DND-41 (cell line): ENCODE results near the gene ATG9B.

Source experiments
- ATAC-seq: fragments of 200-7000 bp; cut with Tn5 transposase; 3 replicates; pipeline ENCODE4 v1.9.1; 2021; ENCODE audit warnings: low read depth; ENCODE audit not compliant: insufficient read depth
- DNase-seq: peaks from one replicate; pipeline ENCODE4 v3.0.0-alpha.2; 2020
- H2AFZ ChIP-seq: 2 replicates; pipeline ENCODE4 v1.6.0; 2012; ENCODE audit warnings: low read depth, low read length
- H3K27ac ChIP-seq: 2 replicates; pipeline ENCODE4 v1.5.1; 2012; ENCODE audit warnings: low read length, inconsistent platforms
- H3K27me3 ChIP-seq: fragments of 200-600 bp; sonication (generic); 2 replicates; pipeline ENCODE4 v1.6.0; 2012; ENCODE audit warnings: low read length, mild to moderate bottlenecking, inconsistent platforms; ENCODE audit not compliant: insufficient read depth, poor library complexity
- H3K36me3 ChIP-seq: 2 replicates; pipeline ENCODE4 v1.5.1; 2012; ENCODE audit warnings: low read length, inconsistent platforms; ENCODE audit not compliant: insufficient read depth
- H3K4me1 ChIP-seq: 2 replicates; pipeline ENCODE4 v1.5.1; 2012; ENCODE audit warnings: mild to moderate bottlenecking, low read length; ENCODE audit not compliant: insufficient read depth
- H3K4me2 ChIP-seq: 2 replicates; pipeline ENCODE4 v1.6.0; 2012; ENCODE audit warnings: mild to moderate bottlenecking, moderate library complexity, low read length, inconsistent platforms; ENCODE audit not compliant: insufficient read depth
- H3K4me3 ChIP-seq, 2 experiments: fragments of 200-600 bp in 1 of 2; shearing (Covaris generic) in 1 of 2; 2 replicates each; pipeline ENCODE4 v1.5.1; 2012 to 2016; ENCODE audit warnings: inconsistent platforms in 2 of 2, low read length in 2 of 2, mild to moderate bottlenecking in 2 of 2, low read depth in 1 of 2, moderate library complexity in 1 of 2
- H3K79me2 ChIP-seq: 2 replicates; pipeline ENCODE4 v1.6.0; 2012; ENCODE audit warnings: low read length, inconsistent platforms; ENCODE audit not compliant: insufficient read depth
- H3K9ac ChIP-seq: 2 replicates; pipeline ENCODE4 v1.6.0; 2012; ENCODE audit warnings: low read depth, mild to moderate bottlenecking, inconsistent platforms, low read length, moderate library complexity
- H3K9me3 ChIP-seq: 2 replicates; pipeline ENCODE4 v1.5.1; 2012; ENCODE audit warnings: low read length, moderate library complexity, mild to moderate bottlenecking, inconsistent platforms; ENCODE audit not compliant: insufficient read depth, severe bottlenecking
- H4K20me1 ChIP-seq: 2 replicates; pipeline ENCODE4 v1.6.0; 2012; ENCODE audit warnings: low read length; ENCODE audit not compliant: insufficient read depth
- CTCF ChIP-seq: IDR thresholded peaks from 2 replicates; pipeline ENCODE4 v1.5.1; 2012; ENCODE audit warnings: borderline replicate concordance, low read length, moderate library complexity, mild to moderate bottlenecking; ENCODE audit not compliant: poor library complexity, severe bottlenecking; ENCODE audit errors: extremely low read depth
- EZH2 ChIP-seq: IDR thresholded peaks from 3 replicates; pipeline ENCODE4 v1.6.1; 2012; ENCODE audit warnings: borderline replicate concordance, low read depth, mild to moderate bottlenecking, moderate library complexity, low read length, inconsistent platforms; ENCODE audit not compliant: severe bottlenecking

ATG9B gene

GRCh38 chr7:151047976-151048815 is 23.9 kb upstream of the ATG9B start, which contains the start of gene ASIC3:
TSS of gene ASIC3 (plus strand) at chr7:151048531. CDS start at chr7:151048886, 355 bp downstream.
- H3K4me3 ChIP-seq, result no peak within 1 kb of the TSS
- no peak within 1 kb of the TSS for H3K4me2 ChIP-seq
- H3K9me3 ChIP-seq, result no peaks in the 10 kb centered on the region
- H3K4me1 ChIP-seq, result peaks cover 20% of the 10 kb centered on the region
- H3K27me3 ChIP-seq, result no peaks in the 10 kb centered on the region
- no peak within 1 kb of the TSS for H2AFZ ChIP-seq
- no peak within 1 kb of the TSS for H3K9ac ChIP-seq
- DNase-seq (no peak), ATAC-seq (no peak)
- peaks cover 41% of the 10 kb centered on the region for H4K20me1 ChIP-seq
- no peak within 1 kb of the TSS for H3K27ac ChIP-seq
- no peak for TF ChIP-seq EZH2
- no peak for TF ChIP-seq CTCF
- peaks cover 20% of the 10 kb centered on the region for H3K36me3 ChIP-seq
- H3K79me2 ChIP-seq, result no peaks in the 10 kb centered on the region

DNA sequence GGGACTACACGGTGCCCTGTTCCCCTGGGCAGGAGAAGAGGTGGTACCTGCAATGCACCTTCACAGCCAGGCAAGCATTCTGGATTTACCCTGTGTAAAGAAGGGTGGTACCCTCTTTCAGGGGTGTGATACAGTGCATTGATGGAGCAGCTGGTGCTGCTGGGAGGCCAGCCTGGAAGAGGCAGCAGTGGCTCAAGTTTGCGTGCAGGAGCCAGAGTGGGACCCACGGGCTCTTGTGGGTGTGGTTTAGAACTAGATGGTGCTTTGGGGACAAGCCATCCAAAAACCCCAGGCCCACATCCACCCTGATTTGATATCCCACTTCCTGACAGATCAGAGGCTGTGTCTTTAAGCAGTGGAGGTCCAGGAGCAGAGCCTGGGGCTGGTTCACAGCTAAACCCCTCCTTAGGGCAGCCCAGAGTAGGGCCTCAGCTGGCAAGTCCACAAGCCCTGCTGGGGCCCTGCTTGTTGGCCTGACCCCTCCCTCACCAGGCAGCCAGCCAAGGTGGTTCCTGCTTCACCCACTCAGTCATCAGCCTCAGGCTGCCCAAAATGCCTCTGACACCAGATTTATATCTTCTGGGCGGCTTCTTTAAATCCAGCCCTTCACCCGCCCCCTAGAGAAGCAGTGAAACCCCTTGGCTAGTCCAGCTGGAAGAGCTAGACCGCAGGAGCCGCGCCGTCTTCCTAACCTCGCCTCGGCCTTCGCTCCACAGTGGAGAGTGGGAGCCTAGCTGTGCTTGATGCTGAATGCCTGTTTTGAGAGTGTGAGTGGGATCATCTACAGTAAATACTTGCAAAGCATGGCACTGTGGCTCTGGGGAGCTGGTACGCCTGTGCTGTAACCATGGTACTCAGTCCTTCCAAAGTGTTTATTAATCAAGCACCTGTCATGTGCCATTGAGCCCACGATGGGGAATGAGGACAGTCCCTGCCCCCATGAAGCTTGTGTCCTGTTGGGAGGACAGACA is 22.6 kb upstream of the ATG9B start:
- Histone ChIP-seq H2AFZ (no peak overlapping the region), H3K4me2 (no peak overlapping the region), H4K20me1 (peaks cover 29% of the 10 kb centered on the region), H3K4me1 (peaks cover 14% of the 10 kb centered on the region), H3K27ac (no peak overlapping the region), H3K27me3 (no peaks in the 10 kb centered on the region), H3K9me3 (no peaks in the 10 kb centered on the region), H3K4me3 (no peak overlapping the region), H3K9ac (no peak overlapping the region), H3K79me2 (no peaks in the 10 kb centered on the region), H3K36me3 (peaks cover 28% of the 10 kb centered on the region)
- DNase-seq (no peak), ATAC-seq (no peak)
- TF ChIP-seq EZH2 (no peak), CTCF (no peak)

DNA sequence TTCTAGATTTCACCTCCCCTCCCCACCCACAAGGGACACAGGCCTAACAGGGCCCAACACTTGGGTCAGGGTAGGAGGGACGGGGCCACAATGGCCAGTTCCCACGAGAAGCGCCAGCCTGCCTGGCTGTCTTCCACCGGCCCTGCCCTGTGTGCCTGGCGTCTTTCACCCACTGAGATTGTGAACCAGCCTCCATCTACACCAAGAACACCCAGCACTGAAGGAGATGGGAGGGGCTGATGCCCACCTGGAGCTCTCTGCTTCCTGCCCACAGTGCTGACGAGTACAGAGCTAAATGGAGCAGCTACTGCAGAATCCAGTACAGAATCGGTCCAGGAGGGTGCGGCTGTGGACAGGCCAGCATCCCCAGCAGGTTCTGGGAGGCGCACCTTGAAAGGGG is 21.7 kb upstream of the ATG9B start:
- TF ChIP-seq CTCF (no peak), EZH2 (no peak)
- no peaks in the 10 kb centered on the region for H3K9me3 ChIP-seq
- no peaks in the 10 kb centered on the region for H3K27me3 ChIP-seq
- peaks cover 5% of the 10 kb centered on the region for H3K4me1 ChIP-seq
- ATAC-seq (no peak), DNase-seq (no peak)
- H3K27ac ChIP-seq, result no peak overlapping the region
- H3K79me2 ChIP-seq, result no peaks in the 10 kb centered on the region
- H3K4me3 ChIP-seq, result no peak overlapping the region
- H2AFZ ChIP-seq, result no peak overlapping the region
- no peak overlapping the region for H3K9ac ChIP-seq
- no peak overlapping the region for H3K4me2 ChIP-seq
- peaks cover 36% of the 10 kb centered on the region for H3K36me3 ChIP-seq
- H4K20me1 ChIP-seq, result peaks cover 25% of the 10 kb centered on the region
